Mammary epithelial cell (primary cell): ENCODE results near the gene GNA12.

Experiments used
- EZH2 ChIP-seq: IDR thresholded peaks from 2 replicates; pipeline ENCODE4 v1.6.1; 2012; ENCODE audit warnings: low read length, inconsistent platforms, borderline replicate concordance
- TF ChIP-seq, protein P1 (sequence below), 2 donors: IDR thresholded peaks in 1 of 2; conservative IDR thresholded peaks in 1 of 2; 2 replicates each; pipeline ENCODE4 v1.5.1; 2011 to 2012; ENCODE audit warnings: inconsistent platforms in 2 of 2, low read length in 2 of 2, mild to moderate bottlenecking in 2 of 2, control low read depth in 1 of 2, low read depth in 1 of 2; ENCODE audit not compliant: insufficient read depth in 1 of 2; ENCODE audit errors: extremely low read depth in 1 of 2

DNA sequence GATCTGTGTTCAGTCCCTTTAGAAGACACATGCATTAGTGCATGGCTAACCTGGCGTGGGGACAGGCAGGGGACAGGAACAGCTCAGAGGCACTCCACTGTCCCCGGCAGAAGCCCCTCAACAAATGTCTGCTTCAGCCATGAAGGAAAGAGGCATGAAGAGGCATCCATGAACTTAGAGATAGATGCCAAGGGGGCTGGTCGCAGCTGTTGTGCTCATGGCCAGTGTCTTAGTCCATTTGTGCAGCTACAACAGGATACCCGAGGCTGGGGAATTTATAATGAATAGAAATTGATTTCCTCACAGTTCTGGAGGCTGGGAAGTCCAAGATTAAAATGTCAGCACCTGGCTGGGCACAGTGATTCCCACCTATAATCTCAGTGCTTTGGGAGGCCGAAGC is 14.5 kb upstream of the GNA12 start:
- TF ChIP-seq, protein P1, sequence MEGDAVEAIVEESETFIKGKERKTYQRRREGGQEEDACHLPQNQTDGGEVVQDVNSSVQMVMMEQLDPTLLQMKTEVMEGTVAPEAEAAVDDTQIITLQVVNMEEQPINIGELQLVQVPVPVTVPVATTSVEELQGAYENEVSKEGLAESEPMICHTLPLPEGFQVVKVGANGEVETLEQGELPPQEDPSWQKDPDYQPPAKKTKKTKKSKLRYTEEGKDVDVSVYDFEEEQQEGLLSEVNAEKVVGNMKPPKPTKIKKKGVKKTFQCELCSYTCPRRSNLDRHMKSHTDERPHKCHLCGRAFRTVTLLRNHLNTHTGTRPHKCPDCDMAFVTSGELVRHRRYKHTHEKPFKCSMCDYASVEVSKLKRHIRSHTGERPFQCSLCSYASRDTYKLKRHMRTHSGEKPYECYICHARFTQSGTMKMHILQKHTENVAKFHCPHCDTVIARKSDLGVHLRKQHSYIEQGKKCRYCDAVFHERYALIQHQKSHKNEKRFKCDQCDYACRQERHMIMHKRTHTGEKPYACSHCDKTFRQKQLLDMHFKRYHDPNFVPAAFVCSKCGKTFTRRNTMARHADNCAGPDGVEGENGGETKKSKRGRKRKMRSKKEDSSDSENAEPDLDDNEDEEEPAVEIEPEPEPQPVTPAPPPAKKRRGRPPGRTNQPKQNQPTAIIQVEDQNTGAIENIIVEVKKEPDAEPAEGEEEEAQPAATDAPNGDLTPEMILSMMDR (conservative IDR thresholded peaks at IDR 0.05 in 1 of 2, IDR thresholded peaks at IDR 0.05 in 1 of 2; ENCODE audit: extremely low read depth in 1 of 2, insufficient read depth in 1 of 2, low read depth in 1 of 2, low read length in 2 of 2) = no peak
- no peak for TF ChIP-seq EZH2
